Activated naive CD4-positive, alpha-beta T cell treated with anti-CD3 and anti-CD28 coated beads, Interleukin-2, amount 10 ng/mL, durations not matched to agents 7 days and 5 days (primary cell): ENCODE measurements around the gene ALK.

ENCODE experiments used
- CTCF ChIA-PET: fragments of 350-600 bp; sonication (Branson Sonifier 250); formaldehyde crosslinking; loops from one replicate; lab custom pipeline; 2021; ENCODE audit warnings: antibody characterized with exemption; lab: Charles Lee
- DNase-seq: peaks from one replicate; pipeline ENCODE4 v3.0.0-alpha.2; 2020
- H3K27ac Mint-ChIP-seq: one replicate; pipeline ENCODE4 v1.8.0; 2021; ENCODE audit warnings: mild to moderate bottlenecking, moderate library complexity, mixed read lengths
- H3K27me3 Mint-ChIP-seq: one replicate; pipeline ENCODE4 v1.8.0; 2021; ENCODE audit warnings: mild to moderate bottlenecking, mixed read lengths
- H3K36me3 Mint-ChIP-seq: one replicate; pipeline ENCODE4 v1.8.0; 2021; ENCODE audit warnings: mixed read lengths
- H3K4me1 Mint-ChIP-seq: one replicate; pipeline ENCODE4 v1.8.0; 2021; ENCODE audit warnings: mixed read lengths
- H3K4me3 Mint-ChIP-seq: one replicate; pipeline ENCODE4 v1.8.0; 2021; ENCODE audit warnings: mild to moderate bottlenecking, moderate library complexity, mixed read lengths
- H3K9me3 Mint-ChIP-seq: one replicate; pipeline ENCODE4 v1.8.0; 2021; ENCODE audit warnings: mixed read lengths

ALK gene

GRCh38 chr2:29782549-29783458 is 138.6 kb downstream of the ALK start:
- H3K27ac Mint-ChIP-seq: no peak overlapping the region

GRCh38 chr2:29782087-29782486 is 139.3 kb downstream of the ALK start:
- no peak for DNase-seq
- Mint-ChIP-seq H3K4me1 (no peaks in the 10 kb centered on the region), H3K36me3 (no peaks in the 10 kb centered on the region), H3K27ac (no peak overlapping the region), H3K9me3 (no peaks in the 10 kb centered on the region), H3K4me3 (no peak overlapping the region), H3K27me3 (no peaks in the 10 kb centered on the region)
- CTCF ChIA-PET: no interaction called here

More at GRCh38 chr2:29782549-29783458, 138.6 kb downstream of the ALK start:
- H3K4me1 Mint-ChIP-seq: no peaks in the 10 kb centered on the region
- no peaks in the 10 kb centered on the region for H3K9me3 Mint-ChIP-seq
- no peaks in the 10 kb centered on the region for H3K36me3 Mint-ChIP-seq
- no peaks in the 10 kb centered on the region for H3K27me3 Mint-ChIP-seq
- H3K4me3 Mint-ChIP-seq: no peak overlapping the region
- CTCF ChIA-PET: no interaction called here
- no peak for DNase-seq

- H3K36me3 Mint-ChIP-seq: no peaks in the 10 kb centered on the region
- CTCF ChIA-PET: no interaction called here
- no peaks in the 10 kb centered on the region for H3K9me3 Mint-ChIP-seq
- no peak overlapping the region for H3K4me3 Mint-ChIP-seq
- no peak overlapping the region for H3K27ac Mint-ChIP-seq
- DNase-seq: no peak
- H3K27me3 Mint-ChIP-seq: no peaks in the 10 kb centered on the region
- no peaks in the 10 kb centered on the region for H3K4me1 Mint-ChIP-seq
Measured at GRCh38 chr2:29780906-29781305, 140.5 kb downstream of the ALK start.

GRCh38 chr2:29777161-29777560 is 144.2 kb downstream of the ALK start:
- H3K27me3 Mint-ChIP-seq: peaks cover 3% of the 10 kb centered on the region
- no peak for DNase-seq
- CTCF ChIA-PET: no interaction called here
- H3K27ac Mint-ChIP-seq: no peak overlapping the region
- no peaks in the 10 kb centered on the region for H3K36me3 Mint-ChIP-seq
- no peaks in the 10 kb centered on the region for H3K9me3 Mint-ChIP-seq
- no peaks in the 10 kb centered on the region for H3K4me1 Mint-ChIP-seq
- H3K4me3 Mint-ChIP-seq: no peak overlapping the region

GRCh38 chr2:29776406-29776805 is 145.0 kb downstream of the ALK start:
- H3K4me3 Mint-ChIP-seq: no peak overlapping the region
- H3K9me3 Mint-ChIP-seq: no peaks in the 10 kb centered on the region
- DNase-seq: no peak
- CTCF ChIA-PET: no interaction called here
- no peaks in the 10 kb centered on the region for H3K4me1 Mint-ChIP-seq
- peaks cover 8% of the 10 kb centered on the region for H3K27me3 Mint-ChIP-seq
- H3K27ac Mint-ChIP-seq: no peak overlapping the region
- H3K36me3 Mint-ChIP-seq: no peaks in the 10 kb centered on the region

- Mint-ChIP-seq H3K9me3 (no peaks in the 10 kb centered on the region), H3K4me1 (no peaks in the 10 kb centered on the region)
- CTCF ChIA-PET: no interaction called here
Measured at GRCh38 chr2:29775937-29776336, 145.4 kb downstream of the ALK start.

GRCh38 chr2:29774624-29775023 is 146.8 kb downstream of the ALK start:
- CTCF ChIA-PET: no interaction called here
- Mint-ChIP-seq H3K27me3 (peaks cover 8% of the 10 kb centered on the region), H3K4me1 (no peaks in the 10 kb centered on the region), H3K9me3 (no peaks in the 10 kb centered on the region), H3K36me3 (no peaks in the 10 kb centered on the region), H3K27ac (no peak overlapping the region), H3K4me3 (no peak overlapping the region)
- no peak for DNase-seq

More at GRCh38 chr2:29775937-29776336, 145.4 kb downstream of the ALK start:
- H3K4me3 Mint-ChIP-seq: no peak overlapping the region
- peaks cover 8% of the 10 kb centered on the region for H3K27me3 Mint-ChIP-seq
- H3K36me3 Mint-ChIP-seq: no peaks in the 10 kb centered on the region
- DNase-seq: no peak
- H3K27ac Mint-ChIP-seq: no peak overlapping the region

- H3K36me3 Mint-ChIP-seq: no peaks in the 10 kb centered on the region
- H3K4me3 Mint-ChIP-seq: no peak overlapping the region
- no peak for DNase-seq
- no peaks in the 10 kb centered on the region for H3K9me3 Mint-ChIP-seq
- peaks cover 18% of the 10 kb centered on the region for H3K27me3 Mint-ChIP-seq
- CTCF ChIA-PET: no interaction called here
- no peak overlapping the region for H3K27ac Mint-ChIP-seq
- no peaks in the 10 kb centered on the region for H3K4me1 Mint-ChIP-seq
Measured at GRCh38 chr2:29770846-29771245, 150.5 kb downstream of the ALK start.

- no peak overlapping the region for H3K4me3 Mint-ChIP-seq
- H3K36me3 Mint-ChIP-seq: no peaks in the 10 kb centered on the region
- H3K4me1 Mint-ChIP-seq: no peaks in the 10 kb centered on the region
- CTCF ChIA-PET: no interaction called here
- H3K27ac Mint-ChIP-seq: no peak overlapping the region
- peaks cover 18% of the 10 kb centered on the region for H3K27me3 Mint-ChIP-seq
- no peaks in the 10 kb centered on the region for H3K9me3 Mint-ChIP-seq
- DNase-seq: no peak
Measured at GRCh38 chr2:29769847-29770246, 151.5 kb downstream of the ALK start.

- no peak overlapping the region for H3K4me3 Mint-ChIP-seq
- no peak overlapping the region for H3K27ac Mint-ChIP-seq
- DNase-seq: no peak
- peaks cover 18% of the 10 kb centered on the region for H3K27me3 Mint-ChIP-seq
- no peaks in the 10 kb centered on the region for H3K9me3 Mint-ChIP-seq
- no peaks in the 10 kb centered on the region for H3K4me1 Mint-ChIP-seq
- H3K36me3 Mint-ChIP-seq: no peaks in the 10 kb centered on the region
- CTCF ChIA-PET: no interaction called here
Measured at GRCh38 chr2:29767606-29768335, 153.6 kb downstream of the ALK start.

GRCh38 chr2:29766191-29766590 is 155.2 kb downstream of the ALK start:
- H3K4me1 Mint-ChIP-seq: no peaks in the 10 kb centered on the region
- no peak overlapping the region for H3K4me3 Mint-ChIP-seq
- H3K36me3 Mint-ChIP-seq: no peaks in the 10 kb centered on the region
- H3K9me3 Mint-ChIP-seq: no peaks in the 10 kb centered on the region
- no peak overlapping the region for H3K27ac Mint-ChIP-seq
- peaks cover 10% of the 10 kb centered on the region for H3K27me3 Mint-ChIP-seq
- DNase-seq: no peak
- CTCF ChIA-PET: no interaction called here

- H3K36me3 Mint-ChIP-seq: no peaks in the 10 kb centered on the region
- H3K4me3 Mint-ChIP-seq: no peak overlapping the region
- no peak for DNase-seq
- H3K27me3 Mint-ChIP-seq: peaks cover 10% of the 10 kb centered on the region
- no peaks in the 10 kb centered on the region for H3K4me1 Mint-ChIP-seq
- H3K27ac Mint-ChIP-seq: no peak overlapping the region
- H3K9me3 Mint-ChIP-seq: no peaks in the 10 kb centered on the region
- CTCF ChIA-PET: no interaction called here
Measured at GRCh38 chr2:29765721-29766120, 155.7 kb downstream of the ALK start.

GRCh38 chr2:29763371-29763770 is 158.0 kb downstream of the ALK start:
- H3K9me3 Mint-ChIP-seq: no peaks in the 10 kb centered on the region
- no peak overlapping the region for H3K27ac Mint-ChIP-seq
- no peaks in the 10 kb centered on the region for H3K36me3 Mint-ChIP-seq
- H3K27me3 Mint-ChIP-seq: peaks cover 10% of the 10 kb centered on the region
- H3K4me1 Mint-ChIP-seq: no peaks in the 10 kb centered on the region
- DNase-seq: no peak
- H3K4me3 Mint-ChIP-seq: no peak overlapping the region
- CTCF ChIA-PET: no interaction called here

- Mint-ChIP-seq H3K27ac (no peak overlapping the region), H3K9me3 (no peaks in the 10 kb centered on the region), H3K27me3 (peaks cover 5% of the 10 kb centered on the region), H3K4me1 (no peaks in the 10 kb centered on the region), H3K4me3 (no peak overlapping the region), H3K36me3 (no peaks in the 10 kb centered on the region)
- DNase-seq: no peak
- CTCF ChIA-PET: no interaction called here
Measured at GRCh38 chr2:29762239-29762638, 159.1 kb downstream of the ALK start.

- H3K27ac Mint-ChIP-seq: no peak overlapping the region
Measured at GRCh38 chr2:29761278-29761677, 160.1 kb downstream of the ALK start.

More at GRCh38 chr2:29761278-29761677, 160.1 kb downstream of the ALK start:
- Mint-ChIP-seq H3K9me3 (no peaks in the 10 kb centered on the region), H3K27me3 (no peaks in the 10 kb centered on the region), H3K4me1 (no peaks in the 10 kb centered on the region), H3K36me3 (no peaks in the 10 kb centered on the region), H3K4me3 (no peak overlapping the region)
- DNase-seq: no peak
- CTCF ChIA-PET: no interaction called here
